Measurements from ENCODE around the gene CINP. TPM values are rescaled to one million over a fixed set of nuclear protein-coding genes. Genes with fewer than 3 reads are reported as not detected.

CINP gene
- total and polyA plus RNA-seq, 2 of the 13 experiments (the other 11 are each of a cell fraction or from before 2014, with no cell fraction given): 32.8 to 42.8 TPM

GRCh38 chr14:102362545-102363181 is at the start of gene CINP, which contains the start of gene TECPR2 (continued):
- TF ChIP-seq KDM4B (CRISPR knock-in tag; IDR thresholded peaks at IDR 0.05): no peak
- TF ChIP-seq CSRNP1 (CRISPR knock-in tag; IDR thresholded peaks at IDR 0.05): no peak
- TF ChIP-seq MXD4 (CRISPR knock-in tag; IDR thresholded peaks at IDR 0.05): peak; percentile 73; the same call in 1 of the 2 replicates
- TF ChIP-seq HNRNPK (IDR thresholded peaks at IDR 0.05; ENCODE audit: low read depth, low read length, poor library complexity, severe bottlenecking): peak; percentile 10
- TF ChIP-seq, protein P1, sequence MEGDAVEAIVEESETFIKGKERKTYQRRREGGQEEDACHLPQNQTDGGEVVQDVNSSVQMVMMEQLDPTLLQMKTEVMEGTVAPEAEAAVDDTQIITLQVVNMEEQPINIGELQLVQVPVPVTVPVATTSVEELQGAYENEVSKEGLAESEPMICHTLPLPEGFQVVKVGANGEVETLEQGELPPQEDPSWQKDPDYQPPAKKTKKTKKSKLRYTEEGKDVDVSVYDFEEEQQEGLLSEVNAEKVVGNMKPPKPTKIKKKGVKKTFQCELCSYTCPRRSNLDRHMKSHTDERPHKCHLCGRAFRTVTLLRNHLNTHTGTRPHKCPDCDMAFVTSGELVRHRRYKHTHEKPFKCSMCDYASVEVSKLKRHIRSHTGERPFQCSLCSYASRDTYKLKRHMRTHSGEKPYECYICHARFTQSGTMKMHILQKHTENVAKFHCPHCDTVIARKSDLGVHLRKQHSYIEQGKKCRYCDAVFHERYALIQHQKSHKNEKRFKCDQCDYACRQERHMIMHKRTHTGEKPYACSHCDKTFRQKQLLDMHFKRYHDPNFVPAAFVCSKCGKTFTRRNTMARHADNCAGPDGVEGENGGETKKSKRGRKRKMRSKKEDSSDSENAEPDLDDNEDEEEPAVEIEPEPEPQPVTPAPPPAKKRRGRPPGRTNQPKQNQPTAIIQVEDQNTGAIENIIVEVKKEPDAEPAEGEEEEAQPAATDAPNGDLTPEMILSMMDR (CRISPR knock-in tag; IDR thresholded peaks at IDR 0.05): no peak
- peak; percentile 77; the same call in 1 of the 2 replicates for TF ChIP-seq ZBED4 (CRISPR knock-in tag; IDR thresholded peaks at IDR 0.05; ENCODE audit: borderline replicate concordance)
- no peak for TF ChIP-seq ZNF567 (CRISPR knock-in tag; IDR thresholded peaks at IDR 0.05; ENCODE audit: borderline replicate concordance)
- TF ChIP-seq STAT6 (CRISPR knock-in tag; IDR thresholded peaks at IDR 0.05; ENCODE audit: borderline replicate concordance): no peak
- TF ChIP-seq, protein P2, sequence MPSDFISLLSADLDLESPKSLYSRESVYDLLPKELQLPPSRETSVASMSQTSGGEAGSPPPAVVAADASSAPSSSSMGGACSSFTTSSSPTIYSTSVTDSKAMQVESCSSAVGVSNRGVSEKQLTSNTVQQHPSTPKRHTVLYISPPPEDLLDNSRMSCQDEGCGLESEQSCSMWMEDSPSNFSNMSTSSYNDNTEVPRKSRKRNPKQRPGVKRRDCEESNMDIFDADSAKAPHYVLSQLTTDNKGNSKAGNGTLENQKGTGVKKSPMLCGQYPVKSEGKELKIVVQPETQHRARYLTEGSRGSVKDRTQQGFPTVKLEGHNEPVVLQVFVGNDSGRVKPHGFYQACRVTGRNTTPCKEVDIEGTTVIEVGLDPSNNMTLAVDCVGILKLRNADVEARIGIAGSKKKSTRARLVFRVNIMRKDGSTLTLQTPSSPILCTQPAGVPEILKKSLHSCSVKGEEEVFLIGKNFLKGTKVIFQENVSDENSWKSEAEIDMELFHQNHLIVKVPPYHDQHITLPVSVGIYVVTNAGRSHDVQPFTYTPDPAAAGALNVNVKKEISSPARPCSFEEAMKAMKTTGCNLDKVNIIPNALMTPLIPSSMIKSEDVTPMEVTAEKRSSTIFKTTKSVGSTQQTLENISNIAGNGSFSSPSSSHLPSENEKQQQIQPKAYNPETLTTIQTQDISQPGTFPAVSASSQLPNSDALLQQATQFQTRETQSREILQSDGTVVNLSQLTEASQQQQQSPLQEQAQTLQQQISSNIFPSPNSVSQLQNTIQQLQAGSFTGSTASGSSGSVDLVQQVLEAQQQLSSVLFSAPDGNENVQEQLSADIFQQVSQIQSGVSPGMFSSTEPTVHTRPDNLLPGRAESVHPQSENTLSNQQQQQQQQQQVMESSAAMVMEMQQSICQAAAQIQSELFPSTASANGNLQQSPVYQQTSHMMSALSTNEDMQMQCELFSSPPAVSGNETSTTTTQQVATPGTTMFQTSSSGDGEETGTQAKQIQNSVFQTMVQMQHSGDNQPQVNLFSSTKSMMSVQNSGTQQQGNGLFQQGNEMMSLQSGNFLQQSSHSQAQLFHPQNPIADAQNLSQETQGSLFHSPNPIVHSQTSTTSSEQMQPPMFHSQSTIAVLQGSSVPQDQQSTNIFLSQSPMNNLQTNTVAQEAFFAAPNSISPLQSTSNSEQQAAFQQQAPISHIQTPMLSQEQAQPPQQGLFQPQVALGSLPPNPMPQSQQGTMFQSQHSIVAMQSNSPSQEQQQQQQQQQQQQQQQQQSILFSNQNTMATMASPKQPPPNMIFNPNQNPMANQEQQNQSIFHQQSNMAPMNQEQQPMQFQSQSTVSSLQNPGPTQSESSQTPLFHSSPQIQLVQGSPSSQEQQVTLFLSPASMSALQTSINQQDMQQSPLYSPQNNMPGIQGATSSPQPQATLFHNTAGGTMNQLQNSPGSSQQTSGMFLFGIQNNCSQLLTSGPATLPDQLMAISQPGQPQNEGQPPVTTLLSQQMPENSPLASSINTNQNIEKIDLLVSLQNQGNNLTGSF (CRISPR knock-in tag; IDR thresholded peaks at IDR 0.05): no peak
- TF ChIP-seq ZNF616 (CRISPR knock-in tag; IDR thresholded peaks at IDR 0.05; ENCODE audit: low read depth): no peak; the same call in 1 of the 2 replicates
- TF ChIP-seq ZBTB20 (CRISPR knock-in tag; IDR thresholded peaks at IDR 0.05; ENCODE audit: borderline replicate concordance, low read depth): 0 out of 2 replicates have a peak, but pooled peaks have one; percentile 51
- TF ChIP-seq ZMYM4 (CRISPR knock-in tag; IDR thresholded peaks at IDR 0.05): 0 out of 2 replicates have a peak, but pooled peaks have one; percentile 18
